Stomach smooth muscle (tissue), 2 donors: Measurements from ENCODE around the gene SYNE4.
"Not testable (repeated sequence)": the region's sequence is repeated elsewhere in the genome, so short reads cannot be mapped to it uniquely, and the experiment has no call there.

Experiments used
- H3K27ac ChIP-seq: one replicate; pipeline ENCODE4 v1.7.0; 2013; ENCODE audit warnings: mild to moderate bottlenecking, low read length, inconsistent platforms
- H3K27me3 ChIP-seq, 2 donors: one replicate each; pipeline ENCODE4 v1.7.0; 2013; ENCODE audit warnings: low read length in 2 of 2; ENCODE audit not compliant: insufficient read depth in 2 of 2, control insufficient read depth in 1 of 2
- H3K36me3 ChIP-seq, 2 donors: one replicate each; pipeline ENCODE4 v1.7.0; 2013; ENCODE audit warnings: low read length in 2 of 2; ENCODE audit not compliant: control insufficient read depth in 2 of 2, insufficient read depth in 2 of 2
- H3K4me1 ChIP-seq: one replicate; pipeline ENCODE4 v1.7.0; 2013; ENCODE audit warnings: low read length; ENCODE audit not compliant: control insufficient read depth, insufficient read depth
- H3K4me3 ChIP-seq, 2 donors: one replicate each; pipeline ENCODE4 v1.7.0; 2013; ENCODE audit warnings: low read length in 2 of 2
- H3K9ac ChIP-seq, 2 donors: one replicate each; pipeline ENCODE4 v1.7.0; 2013; ENCODE audit warnings: low read length in 2 of 2, mild to moderate bottlenecking in 1 of 2
- H3K9me3 ChIP-seq, 2 donors: one replicate each; pipeline ENCODE4 v1.7.0; 2013; ENCODE audit warnings: low read length in 2 of 2; ENCODE audit not compliant: control insufficient read depth in 2 of 2
- donor health status: healthy.
- donor health status: Pancreatic carcinoma.

SYNE4 gene

DNA sequence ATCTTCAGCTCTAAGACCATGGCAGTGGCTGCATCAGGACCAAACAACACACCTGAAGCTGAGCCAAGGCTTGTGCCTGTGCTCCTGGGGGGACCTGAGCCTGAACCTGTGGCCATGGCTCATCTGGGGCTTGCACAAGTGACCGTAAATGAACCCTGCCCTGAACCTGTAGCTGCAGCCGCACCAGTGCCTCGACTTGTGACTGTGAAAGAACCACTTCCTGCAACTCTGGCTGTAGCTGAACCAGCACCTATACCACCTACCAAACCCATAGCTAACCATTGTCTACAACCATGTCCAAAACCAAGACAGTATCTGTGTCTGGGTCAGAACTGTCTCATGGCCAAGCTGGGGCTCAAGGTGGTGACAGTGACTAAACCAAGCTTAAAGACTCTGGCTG lies 41.8 kb downstream of the SYNE4 start:
- Histone ChIP-seq H3K27ac (no peak overlapping the region), H3K4me3 (no peak overlapping the region)

GRCh38 chr19:35963514-35963913 lies 45.1 kb downstream of the SYNE4 start:
- Histone ChIP-seq H3K4me3 (no peak overlapping the region), H3K9ac (no peak overlapping the region), H3K27me3 (peaks cover 29 to 32% of the 10 kb centered on the region in 2 donors), H3K27ac (no peak overlapping the region), H3K4me1 (peaks cover 9% of the 10 kb centered on the region), H3K36me3 (no peaks in the 10 kb centered on the region), H3K9me3 (no peaks in the 10 kb centered on the region)

More for the DNA sequence above, 41.8 kb downstream of the SYNE4 start:
- Histone ChIP-seq H3K9ac (no peak overlapping the region), H3K4me1 (peaks cover 4% of the 10 kb centered on the region), H3K9me3 (no peaks in the 10 kb centered on the region), H3K27me3 (peaks cover 7 to 11% of the 10 kb centered on the region in 2 donors), H3K36me3 (no peaks in the 10 kb centered on the region)

GRCh38 chr19:35960432-35960972 lies 48.1 kb downstream of the SYNE4 start:
- H3K4me1 ChIP-seq = peaks cover 9% of the 10 kb centered on the region
- H3K27me3 ChIP-seq = peaks cover 34 to 42% of the 10 kb centered on the region in 2 donors

GRCh38 chr19:35959968-35960320 lies 48.7 kb downstream of the SYNE4 start:
- H3K9me3 ChIP-seq = no peaks in the 10 kb centered on the region
- no peak overlapping the region for H3K9ac ChIP-seq
- no peak overlapping the region for H3K27ac ChIP-seq
- no peaks in the 10 kb centered on the region for H3K36me3 ChIP-seq
- peaks cover 9% of the 10 kb centered on the region for H3K4me1 ChIP-seq
- peaks cover 33 to 42% of the 10 kb centered on the region in 2 donors for H3K27me3 ChIP-seq
- no peak overlapping the region for H3K4me3 ChIP-seq

More at GRCh38 chr19:35960432-35960972, 48.1 kb downstream of the SYNE4 start:
- H3K9ac ChIP-seq = no peak overlapping the region
- H3K36me3 ChIP-seq = no peaks in the 10 kb centered on the region
- H3K27ac ChIP-seq = no peak overlapping the region
- no peak overlapping the region for H3K4me3 ChIP-seq
- no peaks in the 10 kb centered on the region for H3K9me3 ChIP-seq

- peaks cover 33 to 42% of the 10 kb centered on the region in 2 donors for H3K27me3 ChIP-seq
- H3K9ac ChIP-seq = no peak overlapping the region
- no peak overlapping the region for H3K4me3 ChIP-seq
- H3K4me1 ChIP-seq = peaks cover 9% of the 10 kb centered on the region
- no peaks in the 10 kb centered on the region for H3K36me3 ChIP-seq
- no peak overlapping the region for H3K27ac ChIP-seq
- H3K9me3 ChIP-seq = no peaks in the 10 kb centered on the region
Measured at GRCh38 chr19:35959040-35959967, 49.3 kb downstream of the SYNE4 start.

DNA sequence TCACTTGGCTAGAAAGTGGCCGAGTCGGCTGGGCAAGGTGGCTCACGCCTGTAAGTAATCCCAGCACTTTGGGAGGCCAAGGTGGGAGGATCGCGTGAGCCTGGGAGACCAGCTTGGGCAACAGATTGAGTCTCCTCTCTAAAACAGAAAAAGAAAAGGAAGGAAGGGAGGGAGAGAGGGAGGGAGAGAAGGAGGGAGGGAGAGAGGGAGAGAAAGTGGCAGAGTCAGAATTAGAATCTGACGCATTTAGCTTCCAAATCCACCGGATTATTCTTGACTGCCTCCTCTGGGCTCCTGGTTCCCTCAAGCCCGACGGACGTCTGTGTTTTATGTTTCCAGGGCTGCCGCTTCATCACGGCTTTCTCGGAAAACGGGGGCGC lies 50.0 kb downstream of the SYNE4 start:
- Histone ChIP-seq H3K36me3 (no peaks in the 10 kb centered on the region), H3K27me3 (peaks cover 33 to 46% of the 10 kb centered on the region in 2 donors), H3K27ac (no peak overlapping the region), H3K9me3 (no peaks in the 10 kb centered on the region), H3K4me3 (no peak overlapping the region), H3K4me1 (peaks cover 9% of the 10 kb centered on the region), H3K9ac (no peak overlapping the region)

DNA sequence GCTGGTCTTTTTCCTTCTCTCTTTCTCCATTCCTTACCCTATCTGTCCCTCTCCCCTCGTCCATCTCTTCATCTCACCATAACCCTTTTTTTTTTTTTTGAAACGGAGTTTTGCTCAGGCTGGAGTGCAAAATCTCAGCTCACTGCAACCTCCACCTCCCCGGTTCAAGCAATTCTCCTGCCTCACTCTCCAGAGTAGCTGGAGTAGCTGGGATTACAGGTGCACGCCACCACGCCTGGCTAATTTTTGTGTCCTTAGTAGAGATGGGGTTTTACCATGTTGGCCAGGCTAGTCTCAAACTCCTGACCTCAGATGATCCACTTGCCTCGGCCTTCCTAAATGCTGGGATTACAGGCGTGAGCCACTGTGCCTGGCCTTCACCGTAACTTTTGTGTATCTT lies 51.2 kb downstream of the SYNE4 start:
- peaks cover 28 to 43% of the 10 kb centered on the region in 2 donors for H3K27me3 ChIP-seq
- H3K4me1 ChIP-seq, H3K4me3 ChIP-seq, H3K9me3 ChIP-seq, H3K36me3 ChIP-seq, H3K9ac ChIP-seq, H3K27ac ChIP-seq: not testable (repeated sequence)

GRCh38 chr19:35955881-35956634 lies 52.6 kb downstream of the SYNE4 start:
- Histone ChIP-seq H3K27ac (no peak overlapping the region), H3K36me3 (no peaks in the 10 kb centered on the region), H3K27me3 (peaks cover 26 to 39% of the 10 kb centered on the region in 2 donors), H3K9ac (no peak overlapping the region), H3K9me3 (no peaks in the 10 kb centered on the region), H3K4me3 (no peak overlapping the region), H3K4me1 (peaks cover 9% of the 10 kb centered on the region)
